Mesenteric fat pad (tissue), 1 donor: ENCODE measurements around the gene HIVEP3. TPM values are rescaled to one million over a fixed set of nuclear protein-coding genes. Genes with fewer than 3 reads are reported as not detected.

Source experiments
- DNase-seq: peaks from one replicate; pipeline ENCODE4 v3.0.0-alpha.2; 2020; ENCODE audit warnings: low spot score
- total RNA-seq: library from RNA; stranded (reverse); fragmentation: NEBNext Ultra II Directional; extraction: Animal tissue kit (Norgen Biotek cat#: 25700); gene quantifications from one replicate; pipeline ENCODE4 v1.2.1, GENCODE V29; 2021
- donor health status: DM: yes; HTN: yes; CAD: no.

The HIVEP3 gene
- total RNA-seq, 1 donor from 2014 or later = 19.9 TPM

DNA sequence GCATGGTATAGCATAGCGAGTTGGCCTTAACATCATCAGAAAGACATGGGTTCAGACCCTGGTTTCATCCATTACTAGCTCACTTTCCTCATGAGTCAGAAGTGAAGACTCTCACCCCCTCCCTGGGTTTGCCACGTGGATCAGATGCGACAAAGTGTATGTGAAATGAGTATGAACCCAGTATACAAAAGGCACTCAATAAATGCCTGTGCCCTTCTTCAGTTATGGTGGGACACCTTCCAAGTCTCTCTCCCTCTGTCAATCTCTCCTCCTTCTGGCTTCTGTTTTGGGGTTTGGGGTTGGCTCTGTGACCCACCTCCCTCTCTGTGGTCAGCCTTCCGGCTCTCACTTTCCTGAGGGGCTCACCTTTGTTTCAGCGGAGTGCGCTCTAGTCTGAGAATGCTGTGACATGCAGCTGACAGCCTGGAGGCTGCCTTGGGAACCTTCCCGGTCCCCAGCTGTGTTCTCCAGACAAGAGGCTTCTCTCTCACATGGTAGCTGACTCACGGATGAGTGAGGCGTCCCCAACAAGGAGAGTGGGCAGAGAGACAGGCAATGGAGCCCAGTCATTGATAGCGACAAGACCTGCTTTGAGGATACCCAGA, 279.3 kb downstream of the HIVEP3 start:
- DNase-seq = peak; percentile 68

DNA sequence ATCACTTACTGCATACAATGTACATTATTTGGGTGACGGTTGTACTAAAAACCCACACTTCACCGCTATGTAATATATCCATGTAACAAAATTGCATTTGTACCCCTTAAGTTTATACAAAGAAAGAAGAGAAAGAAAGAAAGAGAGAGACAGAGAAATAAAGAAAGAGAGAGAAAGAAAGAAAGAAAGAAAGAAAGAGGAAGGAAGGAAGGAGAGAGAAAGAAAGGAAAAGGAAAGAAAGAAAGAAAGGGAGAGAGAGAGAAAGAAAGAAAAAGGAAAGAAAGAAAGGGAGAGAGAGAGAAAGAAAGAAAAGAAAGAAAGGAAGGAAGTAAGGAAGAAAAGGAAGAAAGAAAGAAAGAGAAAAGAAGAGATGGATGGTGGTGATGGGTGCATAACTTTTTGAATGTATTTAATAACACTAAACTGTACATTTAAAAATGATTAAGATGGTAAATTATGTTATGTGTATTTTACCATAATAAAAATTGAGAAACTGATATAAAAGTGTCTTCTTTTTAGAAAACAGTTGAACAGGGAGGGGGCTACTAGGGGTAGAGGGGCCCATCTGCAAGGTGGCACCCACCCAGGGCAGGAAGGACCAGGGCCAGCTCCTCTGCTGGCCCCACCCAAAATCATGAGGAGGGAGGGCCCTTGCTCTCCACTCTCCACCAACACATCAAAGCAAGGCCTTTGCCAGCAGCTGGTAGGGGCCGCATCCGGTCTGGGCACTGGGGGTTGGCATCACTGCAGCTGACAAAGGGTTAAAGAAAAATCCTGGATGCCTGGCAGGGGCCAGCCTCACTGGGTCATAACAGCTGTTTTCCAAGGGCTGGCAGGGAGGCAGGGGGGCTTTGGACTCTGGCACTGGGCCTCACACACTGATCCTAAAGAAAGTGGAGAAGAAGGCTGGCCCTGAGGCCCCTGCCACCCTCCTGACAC, 280.4 kb downstream of the HIVEP3 start:
- DNase-seq = peak; percentile 74

- DNase-seq = no peak
These were observed 281.4 kb downstream of the HIVEP3 start for GRCh38 chr1:41637367-41637766.

DNA sequence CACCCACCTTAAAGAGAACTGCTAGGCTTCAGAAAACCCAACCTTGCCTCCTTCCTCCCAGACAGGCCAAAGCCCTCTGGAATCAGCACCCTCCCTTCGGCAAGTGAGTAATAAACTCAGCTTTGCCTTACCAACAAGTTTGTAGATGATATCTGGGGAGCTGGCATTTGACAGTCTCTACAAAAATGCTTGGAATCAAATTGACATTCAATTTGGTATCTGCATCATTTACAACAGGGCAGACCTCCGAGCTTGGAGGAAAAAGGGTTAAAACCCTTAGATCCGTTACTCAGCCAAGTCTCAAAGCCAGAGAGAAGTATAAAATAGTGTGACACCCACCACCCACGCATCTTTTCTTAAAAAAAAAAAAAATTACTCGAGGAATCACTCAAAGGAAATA, 285.0 kb downstream of the HIVEP3 start:
- no peak for DNase-seq

GRCh38 chr1:41632781-41633575, 285.7 kb downstream of the HIVEP3 start:
- peak; percentile 60 for DNase-seq

DNA sequence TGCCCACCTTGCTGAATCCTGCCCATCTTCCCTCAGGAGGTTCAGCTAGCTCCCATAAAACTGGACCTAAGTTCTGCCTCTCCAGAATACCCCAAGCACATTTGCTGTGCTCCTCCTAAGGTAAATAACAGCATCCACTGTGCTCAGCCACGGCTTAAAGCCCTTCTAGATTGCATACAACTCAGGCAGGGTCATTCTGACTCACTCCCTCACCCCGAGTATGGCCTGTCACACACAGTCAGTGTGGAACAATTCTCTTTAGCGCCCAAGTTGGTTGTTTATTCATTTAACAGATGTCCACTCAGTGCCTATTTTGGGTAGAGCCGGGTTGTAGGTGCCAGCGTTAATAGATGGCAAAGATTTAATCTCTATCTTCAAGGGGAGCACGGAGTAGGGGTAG, 286.8 kb downstream of the HIVEP3 start:
- peak; percentile 33 for DNase-seq

GRCh38 chr1:41631154-41631553, 287.6 kb downstream of the HIVEP3 start:
- peak; percentile 75 for DNase-seq

DNA sequence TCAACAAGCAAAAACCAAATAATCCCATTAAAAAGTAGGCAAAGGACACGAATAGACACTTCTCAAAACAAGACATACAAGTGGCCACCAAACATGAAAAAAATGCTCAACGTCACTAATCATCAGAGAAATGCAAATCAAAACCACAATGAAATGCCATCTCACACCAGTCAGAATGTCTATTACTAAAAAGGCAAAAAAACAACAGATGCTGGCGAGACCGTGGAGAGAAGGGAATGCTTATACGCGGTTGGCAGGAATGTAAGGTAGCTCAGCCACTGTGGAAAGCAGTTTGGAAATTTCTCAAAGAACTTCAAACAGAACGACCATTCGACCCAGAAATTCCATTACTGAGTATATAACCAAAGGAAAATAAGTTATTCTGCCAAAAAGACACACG, 289.2 kb downstream of the HIVEP3 start:
- DNase-seq = no peak

GRCh38 chr1:41629141-41629540, 289.6 kb downstream of the HIVEP3 start:
- DNase-seq = no peak

GRCh38 chr1:41627491-41628280, 291.0 kb downstream of the HIVEP3 start:
- peak; percentile 37 for DNase-seq

DNA sequence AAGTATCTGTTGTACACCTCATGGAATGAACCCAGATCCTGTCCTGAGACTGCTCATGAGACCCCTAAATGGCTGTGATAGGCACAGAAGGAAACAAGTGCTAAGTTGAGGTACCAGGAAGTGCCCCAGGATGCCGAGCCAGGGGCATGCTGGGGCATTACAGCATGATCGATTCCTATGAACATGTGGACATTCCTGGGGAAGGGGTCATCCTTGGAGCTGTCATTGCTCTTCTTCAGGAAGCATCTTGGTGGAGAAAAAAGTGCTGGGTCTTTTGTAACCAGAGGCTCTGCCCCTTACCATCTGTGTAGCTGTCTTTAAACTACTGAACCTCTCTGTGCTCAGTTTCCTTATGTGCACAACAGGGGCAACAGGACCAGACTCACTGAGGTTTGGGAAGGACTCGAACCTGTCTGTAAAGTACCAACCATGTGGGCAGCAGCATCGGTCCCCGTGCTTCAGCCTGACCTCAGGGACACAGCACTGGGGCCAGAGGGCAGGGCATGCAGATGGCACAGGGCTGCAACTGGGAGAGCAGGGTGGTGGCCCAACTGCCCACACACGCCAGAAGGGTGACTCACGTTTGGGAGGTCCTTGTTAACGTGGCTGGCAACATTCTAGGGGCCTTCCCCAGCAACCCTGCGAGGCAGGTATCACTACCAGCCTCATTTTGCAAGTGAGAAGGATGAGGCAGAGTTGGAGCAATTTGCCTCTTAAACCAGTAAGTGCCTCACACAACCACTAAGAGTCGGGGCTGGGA, 291.9 kb downstream of the HIVEP3 start:
- DNase-seq = peak; percentile 79

DNA sequence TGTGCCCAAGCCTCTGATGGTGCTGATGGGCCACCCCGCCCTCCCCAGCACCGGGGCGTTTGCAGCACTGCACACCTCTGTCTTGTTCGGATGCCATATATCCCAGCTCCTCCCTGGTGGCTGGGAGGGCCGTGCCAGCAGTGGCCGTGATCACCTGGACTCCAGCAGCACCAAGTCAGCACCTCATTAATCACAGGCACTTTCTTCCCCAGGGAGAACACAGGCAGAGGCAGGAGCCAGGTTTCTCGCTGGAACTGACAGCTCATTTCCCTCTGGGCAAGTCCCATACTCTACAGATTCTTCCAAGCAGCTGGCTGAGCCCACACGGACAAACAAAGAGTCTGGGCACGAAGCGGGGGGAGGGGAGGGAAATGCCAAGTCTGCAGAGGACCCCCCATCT, 292.6 kb downstream of the HIVEP3 start:
- peak; percentile 57 for DNase-seq

DNA sequence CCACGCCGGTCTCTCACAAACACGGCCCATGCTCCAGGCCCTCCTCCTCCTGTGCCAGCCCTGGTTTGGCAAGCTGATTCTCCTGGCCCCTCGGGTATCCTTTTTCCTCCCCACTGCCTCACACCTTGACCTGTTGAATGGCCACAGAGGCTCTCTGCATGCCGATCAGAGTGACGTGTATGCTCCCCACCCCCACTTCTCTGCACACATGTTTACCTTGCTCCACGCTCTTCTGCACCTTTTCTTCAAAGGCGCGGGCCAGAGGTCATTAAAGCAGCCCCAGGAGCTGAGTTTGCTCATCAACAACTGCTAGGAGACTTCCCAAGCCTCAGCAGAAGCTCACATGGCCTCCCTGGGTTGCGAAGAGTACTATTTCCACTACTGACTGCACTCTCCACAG, 295.0 kb downstream of the HIVEP3 start:
- no peak for DNase-seq

GRCh38 chr1:41622859-41623732, 295.6 kb downstream of the HIVEP3 start:
- peak; percentile 59 for DNase-seq

GRCh38 chr1:41622402-41622801, 296.3 kb downstream of the HIVEP3 start:
- no peak for DNase-seq

DNA sequence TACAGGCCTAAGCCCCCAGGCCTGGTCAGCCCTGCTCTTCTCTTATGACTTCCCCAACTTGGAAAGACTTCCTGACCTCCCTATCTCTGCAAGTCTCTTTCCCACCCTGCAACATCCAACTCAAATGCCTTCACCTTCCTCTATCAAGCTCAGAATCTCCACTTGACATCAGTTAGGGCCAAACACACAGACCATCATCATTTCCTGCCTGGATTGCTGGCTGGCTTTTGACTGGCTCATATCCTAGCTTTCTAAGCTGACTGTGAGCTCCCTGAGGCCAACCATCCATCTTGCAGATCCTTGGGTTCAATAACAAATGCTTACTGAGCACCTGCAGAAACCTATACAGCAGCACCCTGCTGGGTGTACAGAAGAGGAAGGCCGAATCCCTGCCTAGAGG, 296.9 kb downstream of the HIVEP3 start:
- DNase-seq = peak; percentile 37

- no peak for DNase-seq
These were observed 297.5 kb downstream of the HIVEP3 start for GRCh38 chr1:41621256-41621655.

- DNase-seq = peak; percentile 65
These were observed 298.2 kb downstream of the HIVEP3 start for GRCh38 chr1:41620365-41621169.
